Ammon's horn (tissue), 1 donor: ENCODE results near the gene DUS2.

Source experiments
- DNase-seq: peaks from one replicate; pipeline ENCODE4 v3.0.0-alpha.2; 2016; ENCODE audit warnings: low spot score

The DUS2 gene

DNA sequence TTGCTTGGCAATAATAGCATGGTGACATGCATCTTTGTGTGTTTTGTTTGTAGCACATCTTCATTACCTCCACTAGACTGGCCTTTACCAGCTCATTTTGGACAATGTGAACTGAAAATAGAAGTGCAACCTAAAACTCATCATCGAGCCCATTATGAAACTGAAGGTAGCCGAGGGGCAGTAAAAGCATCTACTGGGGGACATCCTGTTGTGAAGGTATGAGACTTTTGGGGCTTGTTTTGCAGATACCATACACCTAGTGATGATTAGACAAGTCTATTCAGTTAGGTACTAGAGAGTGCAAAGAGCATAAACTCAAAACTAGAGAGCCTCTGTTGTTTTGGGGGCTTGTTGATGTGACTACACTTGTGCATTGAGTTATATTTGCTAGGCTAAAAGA is 103.3 kb downstream of the DUS2 start:
- no peak for DNase-seq

DNA sequence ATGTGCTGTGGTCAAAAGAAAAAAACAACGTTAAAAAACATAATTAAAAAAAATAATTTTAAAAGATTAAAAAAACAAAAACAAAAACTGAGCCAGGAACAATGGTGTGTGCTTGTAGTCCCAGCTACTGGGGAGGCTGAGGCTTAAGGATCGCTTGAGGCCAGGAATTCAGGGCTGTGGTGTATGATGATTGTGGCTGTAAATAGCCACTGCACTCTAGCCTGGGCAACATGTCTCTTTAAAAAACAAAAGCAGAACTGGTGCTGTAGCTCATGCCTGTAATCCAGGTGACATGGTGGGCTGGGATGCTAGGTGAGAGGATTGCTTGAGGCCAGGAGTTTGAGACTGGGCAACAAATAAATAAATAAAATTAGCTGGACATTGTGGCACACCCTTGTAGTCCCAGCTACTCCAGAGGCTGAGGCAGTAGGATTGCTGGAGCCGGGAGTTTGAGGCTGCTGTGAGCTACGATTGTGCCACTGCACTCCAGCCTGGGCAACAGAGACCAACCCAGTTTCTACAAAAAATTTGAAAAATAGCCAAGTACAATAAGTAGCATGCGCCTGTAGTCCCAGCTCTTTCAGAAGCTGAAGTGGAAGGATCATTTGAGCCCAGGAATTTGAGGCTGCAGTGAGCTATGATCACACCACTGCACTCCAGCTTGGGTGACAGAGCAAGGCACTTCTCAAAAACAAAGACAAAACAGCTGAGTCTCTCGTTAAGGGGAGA is 105.7 kb downstream of the DUS2 start:
- DNase-seq: no peak
